Cardiac fibroblast (primary cell): ENCODE measurements around the gene CTSV.
"Not testable (repeated sequence)": the region's sequence is repeated elsewhere in the genome, so short reads cannot be mapped to it uniquely, and the experiment has no call there.

Source experiments
- DNase-seq, 2 donors: peaks; one replicate each; pipeline versions ENCODE4 v3.0.0 to v3.0.0-alpha.2; 2010; ENCODE audit warnings: low read depth in 2 of 2
- H3K4me3 ChIP-seq, 2 donors: replicated peaks in 1 of 2; 1 replicate in 1 of 2; 2 replicates in 1 of 2; pipeline ENCODE4 v1.5.1; 2011; ENCODE audit warnings: low read depth in 2 of 2, low read length in 2 of 2, mild to moderate bottlenecking in 2 of 2, moderate library complexity in 1 of 2

Gene CTSV

DNA sequence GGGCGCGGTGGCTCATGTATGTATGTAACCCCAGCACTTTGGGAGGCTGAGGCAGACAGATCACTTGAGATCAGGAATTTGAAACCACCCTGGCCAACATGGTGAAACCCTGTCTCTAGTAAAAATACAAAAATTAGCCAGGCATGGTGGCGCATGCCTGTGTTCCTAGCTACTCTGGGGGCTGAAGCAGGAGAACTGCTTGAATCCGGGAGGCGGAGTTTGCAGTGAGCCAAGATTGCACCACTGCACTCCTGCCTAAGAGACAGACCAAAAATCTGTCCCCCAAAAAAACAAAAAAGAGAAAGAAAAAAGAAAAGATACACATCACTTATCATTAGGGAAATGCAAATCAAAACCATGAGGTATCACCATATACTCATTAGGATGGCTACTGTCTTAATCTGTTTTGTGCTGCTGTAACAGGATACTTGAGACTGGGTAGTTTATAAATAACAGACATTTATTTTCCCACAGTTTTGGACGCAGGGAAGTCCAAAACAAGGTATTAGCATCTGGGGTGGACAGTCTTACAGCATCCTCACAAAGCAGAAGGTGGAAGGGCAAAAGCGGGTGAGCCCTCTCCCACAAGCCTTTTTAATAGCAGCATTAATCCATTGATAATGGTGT, 55.3 kb downstream of the CTSV start:
- DNase-seq, H3K4me3 ChIP-seq: not testable (repeated sequence)
